Urothelium cell line (cell line): Measurements from ENCODE around the gene CACNA1B.
"Not testable (repeated sequence)": the region's sequence is repeated elsewhere in the genome, so short reads cannot be mapped to it uniquely, and the experiment has no call there.

Source experiments
- DNase-seq: peaks from one replicate; pipeline ENCODE4 v3.0.0; 2011; ENCODE audit warnings: low spot score, mixed read lengths
- FAIRE-seq: peaks from 2 replicates; lab custom pipeline; 2011; peaks lifted over from hg19 to GRCh38; lab: Jason Lieb, UNC

Gene CACNA1B

GRCh38 chr9:138122676-138123075 lies 245.1 kb downstream of the CACNA1B start:
- FAIRE-seq (no peak), DNase-seq (no peak)

GRCh38 chr9:138123086-138123485 lies 245.5 kb downstream of the CACNA1B start:
- DNase-seq = no peak
- no peak for FAIRE-seq

- FAIRE-seq, DNase-seq: not testable (repeated sequence)
Measured at GRCh38 chr9:138126090-138126857, 248.7 kb downstream of the CACNA1B start.

GRCh38 chr9:138126858-138127584 lies 249.4 kb downstream of the CACNA1B start:
- FAIRE-seq, DNase-seq: not testable (repeated sequence)

GRCh38 chr9:138128027-138128426 lies 250.4 kb downstream of the CACNA1B start:
- not testable (repeated sequence) for DNase-seq, FAIRE-seq

- not testable (repeated sequence) for FAIRE-seq, DNase-seq
Measured at GRCh38 chr9:138129318-138129717, 251.7 kb downstream of the CACNA1B start.

GRCh38 chr9:138132946-138133705 lies 255.5 kb downstream of the CACNA1B start:
- not testable (repeated sequence) for DNase-seq, FAIRE-seq

GRCh38 chr9:138134581-138134980 lies 257.0 kb downstream of the CACNA1B start:
- DNase-seq, FAIRE-seq: not testable (repeated sequence)

GRCh38 chr9:138139096-138139495 lies 261.5 kb downstream of the CACNA1B start:
- FAIRE-seq, DNase-seq: not testable (repeated sequence)

- not testable (repeated sequence) for FAIRE-seq, DNase-seq
Measured at GRCh38 chr9:138140980-138141379, 263.4 kb downstream of the CACNA1B start.

GRCh38 chr9:138142528-138143244 lies 265.1 kb downstream of the CACNA1B start:
- DNase-seq, FAIRE-seq: not testable (repeated sequence)

- DNase-seq, FAIRE-seq: not testable (repeated sequence)
Measured at GRCh38 chr9:138143491-138143890, 265.9 kb downstream of the CACNA1B start.

GRCh38 chr9:138147556-138147955 lies 270.0 kb downstream of the CACNA1B start:
- FAIRE-seq, DNase-seq: not testable (repeated sequence)

- not testable (repeated sequence) for FAIRE-seq, DNase-seq
Measured at GRCh38 chr9:138149672-138150656, 272.4 kb downstream of the CACNA1B start.

GRCh38 chr9:138155788-138156187 lies 278.2 kb downstream of the CACNA1B start:
- not testable (repeated sequence) for FAIRE-seq, DNase-seq

GRCh38 chr9:138166793-138167192 lies 289.2 kb downstream of the CACNA1B start:
- DNase-seq, FAIRE-seq: not testable (repeated sequence)
